ENCODE data around the gene ZCCHC3. TPM values are rescaled to one million over a fixed set of nuclear protein-coding genes. Genes with fewer than 3 reads are reported as not detected.

The ZCCHC3 gene
- total RNA-seq, 1 donor, result 11.2 TPM

GRCh38 chr20:294602-295001 is 2.8 kb upstream of the ZCCHC3 start:
- DNase-seq (ENCODE audit: low read depth), result no peak

GRCh38 chr20:295804-296203 is 1.6 kb upstream of the ZCCHC3 start:
- no peak for DNase-seq (ENCODE audit: low read depth)
- TF ChIP-seq, protein P1, sequence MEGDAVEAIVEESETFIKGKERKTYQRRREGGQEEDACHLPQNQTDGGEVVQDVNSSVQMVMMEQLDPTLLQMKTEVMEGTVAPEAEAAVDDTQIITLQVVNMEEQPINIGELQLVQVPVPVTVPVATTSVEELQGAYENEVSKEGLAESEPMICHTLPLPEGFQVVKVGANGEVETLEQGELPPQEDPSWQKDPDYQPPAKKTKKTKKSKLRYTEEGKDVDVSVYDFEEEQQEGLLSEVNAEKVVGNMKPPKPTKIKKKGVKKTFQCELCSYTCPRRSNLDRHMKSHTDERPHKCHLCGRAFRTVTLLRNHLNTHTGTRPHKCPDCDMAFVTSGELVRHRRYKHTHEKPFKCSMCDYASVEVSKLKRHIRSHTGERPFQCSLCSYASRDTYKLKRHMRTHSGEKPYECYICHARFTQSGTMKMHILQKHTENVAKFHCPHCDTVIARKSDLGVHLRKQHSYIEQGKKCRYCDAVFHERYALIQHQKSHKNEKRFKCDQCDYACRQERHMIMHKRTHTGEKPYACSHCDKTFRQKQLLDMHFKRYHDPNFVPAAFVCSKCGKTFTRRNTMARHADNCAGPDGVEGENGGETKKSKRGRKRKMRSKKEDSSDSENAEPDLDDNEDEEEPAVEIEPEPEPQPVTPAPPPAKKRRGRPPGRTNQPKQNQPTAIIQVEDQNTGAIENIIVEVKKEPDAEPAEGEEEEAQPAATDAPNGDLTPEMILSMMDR (IDR thresholded peaks at IDR 0.05; ENCODE audit: insufficient read depth, low read depth, low read length), result no peak
- no peak overlapping the region for H3K4me3 ChIP-seq (ENCODE audit: low read depth, low read length)

More at GRCh38 chr20:294602-295001, 2.8 kb upstream of the ZCCHC3 start:
- TF ChIP-seq, protein P1 (IDR thresholded peaks at IDR 0.05; ENCODE audit: insufficient read depth, low read depth, low read length), result no peak
- H3K4me3 ChIP-seq (ENCODE audit: low read depth, low read length), result no peak overlapping the region

- peak overlapping the region; percentile 97 for H3K4me3 ChIP-seq (ENCODE audit: low read depth, low read length)
- peak; percentile 68 for DNase-seq (ENCODE audit: low read depth)
- TF ChIP-seq, protein P1 (IDR thresholded peaks at IDR 0.05; ENCODE audit: insufficient read depth, low read depth, low read length), result no peak
These were observed 780 bp downstream of the ZCCHC3 start for GRCh38 chr20:297925-298775.

DNA sequence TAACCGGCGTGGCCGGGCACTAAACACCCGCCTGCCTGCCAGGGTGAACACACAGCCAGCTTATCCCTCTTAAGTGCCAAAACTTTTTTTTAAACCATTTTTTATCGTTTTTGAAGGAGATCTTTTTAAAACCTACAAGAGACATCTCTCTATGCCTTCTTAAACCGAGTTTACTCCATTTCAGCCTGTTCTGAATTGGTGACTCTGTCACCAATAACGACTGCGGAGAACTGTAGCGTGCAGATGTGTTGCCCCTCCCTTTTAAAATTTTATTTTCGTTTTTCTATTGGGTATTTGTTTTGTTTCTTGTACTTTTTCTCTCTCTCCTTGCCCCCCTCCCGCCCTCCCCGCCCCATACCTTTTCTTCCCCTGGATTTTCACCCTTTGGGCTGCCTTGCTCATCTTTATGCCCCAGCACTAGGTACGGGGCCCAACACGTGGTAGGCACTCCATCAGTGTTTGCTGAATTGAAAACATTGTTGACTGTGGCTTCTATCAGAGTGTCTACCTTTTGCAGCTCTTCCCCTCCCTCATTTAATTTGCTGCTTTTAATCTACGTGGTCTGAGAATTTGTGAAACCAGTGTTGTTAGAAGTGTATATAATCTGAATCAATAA is 1.5 kb downstream of the ZCCHC3 start:
- TF ChIP-seq, protein P1 (IDR thresholded peaks at IDR 0.05; ENCODE audit: insufficient read depth, low read depth, low read length), result no peak
- H3K4me3 ChIP-seq (ENCODE audit: low read depth, low read length), result peak overlapping the region; percentile 97
- DNase-seq (ENCODE audit: low read depth), result no peak

DNA sequence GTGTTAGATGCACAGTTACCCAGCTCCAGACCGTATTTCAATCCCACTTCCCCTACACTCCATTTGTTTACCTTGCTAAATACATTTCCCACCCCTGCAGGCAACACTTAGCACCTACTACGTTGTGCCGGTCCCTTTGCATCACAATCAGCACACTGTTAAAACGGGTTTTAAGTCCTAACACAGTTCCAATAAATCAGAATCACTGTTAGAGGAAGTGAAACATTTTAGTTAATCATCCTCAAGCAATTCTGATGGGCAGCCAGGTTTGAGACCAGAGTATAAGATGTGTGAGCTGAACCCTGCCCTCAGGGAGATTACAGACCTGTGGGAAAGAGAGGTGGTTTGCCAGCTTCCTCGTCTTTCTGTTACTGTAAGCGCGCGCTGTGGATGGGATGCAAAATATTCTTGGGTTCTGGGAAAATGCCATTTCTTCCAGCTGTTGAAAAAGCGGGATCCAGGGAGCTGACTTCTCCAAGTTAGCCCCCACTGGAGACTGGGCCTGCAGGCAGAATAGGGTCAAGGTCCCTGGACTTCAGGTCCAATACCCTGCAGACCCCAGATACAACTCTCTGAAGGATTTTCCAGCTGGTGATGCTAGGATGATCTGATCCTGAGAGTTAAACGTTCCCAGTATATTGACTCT is 3.1 kb downstream of the ZCCHC3 start:
- peak overlapping the region; percentile 97 for H3K4me3 ChIP-seq (ENCODE audit: low read depth, low read length)
- TF ChIP-seq, protein P1 (IDR thresholded peaks at IDR 0.05; ENCODE audit: insufficient read depth, low read depth, low read length), result no peak
- DNase-seq (ENCODE audit: low read depth), result no peak

- TF ChIP-seq, protein P1 (IDR thresholded peaks at IDR 0.05; ENCODE audit: insufficient read depth, low read depth, low read length), result no peak
- H3K4me3 ChIP-seq (ENCODE audit: low read depth, low read length), result no peak overlapping the region
- DNase-seq (ENCODE audit: low read depth), result no peak
These were observed 4.8 kb downstream of the ZCCHC3 start for GRCh38 chr20:301886-302848.

Data from fibroblast of villous mesenchyme (primary cell).